HepG2 (cell line): ENCODE measurements around the gene DAG1. TPM values are rescaled to one million over a fixed set of nuclear protein-coding genes. Genes with fewer than 3 reads are reported as not detected.

ENCODE experiments used
- ATF7 ChIP-seq, 2 experiments: fragments of 450-650 bp in 1 of 2; sonication (generic) in 1 of 2; formaldehyde crosslinking in 1 of 2; IDR thresholded peaks; 2 replicates each; pipeline versions ENCODE4 v1.4.0 to v1.6.1; 2016 to 2020; ENCODE audit warnings: antibody characterized with exemption in 1 of 2, mild to moderate bottlenecking in 1 of 2, missing genetic modification reagents in 1 of 2
- DRAP1 ChIP-seq: IDR thresholded peaks from 2 replicates; pipeline ENCODE4 v1.6.1; 2016; ENCODE audit warnings: missing genetic modification reagents, missing compliant biosample characterization
- FOXP1 ChIP-seq, 2 experiments: fragments of 450-650 bp in 1 of 2; IDR thresholded peaks; 2 replicates each; pipeline ENCODE4 v1.6.1; 2017 to 2018; ENCODE audit warnings: antibody characterized with exemption in 1 of 2
- GFI1 ChIP-seq: sonication (generic); formaldehyde crosslinking; IDR thresholded peaks from 2 replicates; pipeline ENCODE4 v1.5.0; 2020; ENCODE audit warnings: missing genetic modification reagents, mild to moderate bottlenecking, borderline replicate concordance
- HIC2 ChIP-seq: sonication (generic); formaldehyde crosslinking; IDR thresholded peaks from 2 replicates; pipeline ENCODE4 v1.9.0; 2022; ENCODE audit warnings: low read depth, missing genetic modification reagents
- MLLT10 ChIP-seq: sonication (generic); formaldehyde crosslinking; IDR thresholded peaks from 2 replicates; pipeline ENCODE4 v1.4.0; 2020; ENCODE audit warnings: missing genetic modification reagents
- NCOA1 ChIP-seq: sonication (generic); formaldehyde crosslinking; IDR thresholded peaks from 2 replicates; pipeline ENCODE4 v1.9.0; 2021; ENCODE audit warnings: missing genetic modification reagents
- NR1H2 ChIP-seq: sonication (generic); formaldehyde crosslinking; IDR thresholded peaks from 2 replicates; pipeline ENCODE4 v1.8.1; 2022; ENCODE audit warnings: low read depth, missing genetic modification reagents, borderline replicate concordance
- RFXANK ChIP-seq: IDR thresholded peaks from 2 replicates; pipeline ENCODE4 v1.6.1; 2016
- SALL1 ChIP-seq: sonication (generic); formaldehyde crosslinking; IDR thresholded peaks from 2 replicates; pipeline ENCODE4 v1.8.0; 2022; ENCODE audit warnings: mild to moderate bottlenecking, missing genetic modification reagents
- SIX4 ChIP-seq: sonication (generic); formaldehyde crosslinking; IDR thresholded peaks from 2 replicates; pipeline ENCODE4 v1.4.0; 2020; ENCODE audit warnings: missing genetic modification reagents
- SP1 ChIP-seq, 2 experiments: fragments of 450-650 bp in 1 of 2; sonication (generic) in 1 of 2; formaldehyde crosslinking in 1 of 2; IDR thresholded peaks; 2 replicates each; pipeline versions ENCODE4 v1.4.0 to v1.6.1; 2016 to 2020; ENCODE audit warnings: missing genetic modification reagents in 1 of 2
- SP2 ChIP-seq: sonication (generic); formaldehyde crosslinking; IDR thresholded peaks from 2 replicates; pipeline ENCODE4 v1.5.1; 2020; ENCODE audit warnings: mild to moderate bottlenecking, missing genetic modification reagents
- YY1 ChIP-seq: IDR thresholded peaks from 2 replicates; pipeline ENCODE4 v1.6.1; 2011; ENCODE audit warnings: low read length, low read depth, moderate library complexity, mild to moderate bottlenecking; ENCODE audit not compliant: insufficient read depth, insufficient replicate concordance
- ZFP1 ChIP-seq: IDR thresholded peaks from 2 replicates; pipeline ENCODE4 v1.6.1; 2016
- ZNF234 ChIP-seq: sonication (generic); formaldehyde crosslinking; conservative IDR thresholded peaks from 2 replicates; pipeline ENCODE4 v1.5.1; 2020; ENCODE audit warnings: mild to moderate bottlenecking, missing genetic modification reagents
- ZNF251 ChIP-seq: sonication (generic); formaldehyde crosslinking; IDR thresholded peaks from 2 replicates; pipeline ENCODE4 v1.9.0; 2021; ENCODE audit warnings: mild to moderate bottlenecking, missing genetic modification reagents
- ZNF275 ChIP-seq: sonication (generic); formaldehyde crosslinking; IDR thresholded peaks from 2 replicates; pipeline ENCODE4 v1.8.0; 2022; ENCODE audit warnings: missing genetic modification reagents, mild to moderate bottlenecking, inconsistent platforms, borderline replicate concordance
- ZNF280D ChIP-seq: sonication (generic); formaldehyde crosslinking; IDR thresholded peaks from 2 replicates; pipeline ENCODE4 v1.5.1; 2020; ENCODE audit warnings: mild to moderate bottlenecking, missing genetic modification reagents
- ZNF709 ChIP-seq: sonication (generic); formaldehyde crosslinking; IDR thresholded peaks from 2 replicates; pipeline ENCODE4 v1.5.0; 2020; ENCODE audit warnings: mild to moderate bottlenecking, missing genetic modification reagents
- ZNF737 ChIP-seq: sonication (generic); formaldehyde crosslinking; IDR thresholded peaks from 2 replicates; pipeline ENCODE4 v1.5.0; 2020; ENCODE audit warnings: missing genetic modification reagents, mild to moderate bottlenecking, borderline replicate concordance
- ZNF816 ChIP-seq: sonication (generic); formaldehyde crosslinking; IDR thresholded peaks from 2 replicates; pipeline ENCODE4 v1.8.0; 2022; ENCODE audit warnings: missing genetic modification reagents, mild to moderate bottlenecking, borderline replicate concordance
- ZNF841 ChIP-seq: sonication (generic); formaldehyde crosslinking; IDR thresholded peaks from 2 replicates; pipeline ENCODE4 v1.8.1; 2023; ENCODE audit warnings: missing genetic modification reagents, borderline replicate concordance
- ZSCAN22 ChIP-seq: sonication (generic); formaldehyde crosslinking; IDR thresholded peaks from 2 replicates; pipeline ENCODE4 v1.4.0; 2020; ENCODE audit warnings: mild to moderate bottlenecking, missing genetic modification reagents
- polyA plus RNA-seq, 8 experiments: library from polyadenylated mRNA; depleted of rRNA in 3 of 8; stranded (reverse) in 7 of 8; unstranded in 1 of 8; fragments of >200 nt; fragmentation: Illumina TruSeq in 4 of 8; extraction: Trizol in 4 of 8; gene quantifications; 2 replicates each; pipeline versions ENCODE4 v1.2.1 to v1.2.3, GENCODE V29; 2011 to 2016; ENCODE audit warnings: low read depth in 4 of 8, missing spikeins in 1 of 8, mixed read lengths in 1 of 8; ENCODE audit not compliant: insufficient read depth in 1 of 8
- total RNA-seq, 5 experiments: library from RNA; depleted of rRNA; stranded (reverse); fragments of >200 nt; fragmentation: Illumina TruSeq; extraction: Trizol; gene quantifications; 2 replicates each; pipeline ENCODE4 v1.2.3, GENCODE V29; 2016; ENCODE audit warnings: low read depth in 1 of 5

Gene DAG1
- total and polyA plus RNA-seq, 2 of the 13 experiments (the other 11 are each of a cell fraction or from before 2014, with no cell fraction given), result 47.3 to 50.4 TPM

GRCh38 chr3:49469936-49470713 is at the start of gene DAG1 (continued):
- TF ChIP-seq SALL1 (CRISPR knock-in tag) (peak; percentile 78), SP1 (IDR thresholded peaks at IDR 0.05) (no peak), SP1 (CRISPR knock-in tag; IDR thresholded peaks at IDR 0.05) (peak; percentile 60; the same call in 1 of the 2 replicates), ZNF280D (no peak), ZNF737 (CRISPR knock-in tag) (no peak), ZNF709 (peak; percentile 86), GFI1 (CRISPR knock-in tag) (peak; percentile 34; the same call in 1 of the 2 replicates), ZSCAN22 (CRISPR knock-in tag) (no peak), ZNF251 (no peak), DRAP1 (CRISPR knock-in tag) (peak; percentile 69), ZNF841 (CRISPR knock-in tag) (no peak), SIX4 (CRISPR knock-in tag) (0 out of 2 replicates have a peak, but pooled peaks have one; percentile 7), ZNF234 (CRISPR knock-in tag) (no peak), SP2 (CRISPR knock-in tag) (peak; percentile 60; the same call in 1 of the 2 replicates), NR1H2 (CRISPR knock-in tag) (no peak; the same call in 1 of the 2 replicates), ZFP1 (no peak), YY1 (peak; percentile 24), ATF7 (IDR thresholded peaks at IDR 0.05) (no peak), ATF7 (CRISPR knock-in tag; IDR thresholded peaks at IDR 0.05) (no peak), ZNF275 (CRISPR knock-in tag) (peak; percentile 79; the same call in 1 of the 2 replicates), RFXANK (no peak), ZNF816 (CRISPR knock-in tag) (peak; percentile 70; the same call in 1 of the 2 replicates), HIC2 (CRISPR knock-in tag) (no peak; the same call in 1 of the 2 replicates), FOXP1 (IDR thresholded peaks at IDR 0.05) (no peak), FOXP1 (CRISPR knock-in tag; IDR thresholded peaks at IDR 0.05) (no peak), NCOA1 (CRISPR knock-in tag) (peak; percentile 92; the same call in 1 of the 2 replicates), MLLT10 (no peak)
